ENCODE results near the gene DTWD1.

The DTWD1 gene

GRCh38 chr15:49637857-49638256 lies 17.0 kb downstream of the DTWD1 start:
- DNase-seq: no peak
- peaks cover 8% of the 10 kb centered on the region for H3K36me3 ChIP-seq (replicated peaks)
- no peaks in the 10 kb centered on the region for H3K27me3 ChIP-seq (replicated peaks)
- no peak overlapping the region for H3K27ac ChIP-seq
- in situ Hi-C loops (cut with HindIII; ENCODE audit: low pct_ligation_motif_present, low sequenced_read_pairs): no loop called here
- H3K4me3 ChIP-seq (ENCODE audit: low read depth, low read length): no peak overlapping the region
- TF ChIP-seq CTCF (IDR thresholded peaks at IDR 0.05; ENCODE audit: low read depth, low read length, missing control alignments): no peak

GRCh38 chr15:49644364-49644794 lies 23.5 kb downstream of the DTWD1 start:
- in situ Hi-C loops (cut with HindIII; ENCODE audit: low pct_ligation_motif_present, low sequenced_read_pairs): no loop called here
- no peak overlapping the region for H3K4me3 ChIP-seq (ENCODE audit: low read depth, low read length)
- H3K27me3 ChIP-seq (replicated peaks): no peaks in the 10 kb centered on the region
- DNase-seq: peak; percentile 11
- TF ChIP-seq CTCF (IDR thresholded peaks at IDR 0.05; ENCODE audit: low read depth, low read length, missing control alignments): no peak
- no peak overlapping the region for H3K27ac ChIP-seq
- H3K36me3 ChIP-seq (replicated peaks): peaks cover 2% of the 10 kb centered on the region

DNA sequence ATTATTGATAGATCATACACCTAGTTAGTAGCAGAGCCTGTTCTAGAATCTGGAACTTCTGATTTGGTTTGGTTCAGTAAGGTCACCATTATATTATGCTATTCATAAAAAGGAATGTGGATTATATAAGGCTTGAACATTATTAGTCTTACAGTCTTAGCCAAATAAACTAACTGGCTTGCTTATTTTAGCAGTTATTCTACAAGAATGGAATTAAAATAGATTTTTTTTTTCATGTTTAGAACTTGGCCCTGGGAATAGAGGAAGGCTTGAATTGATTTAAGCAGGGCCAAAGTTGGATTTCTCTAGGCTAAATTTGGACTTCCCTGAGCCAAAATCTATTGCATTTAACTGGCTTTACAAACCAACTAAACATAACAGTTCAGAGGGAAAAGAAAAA lies 24.4 kb downstream of the DTWD1 start:
- no peak for TF ChIP-seq CTCF (IDR thresholded peaks at IDR 0.05; ENCODE audit: low read depth, low read length, missing control alignments)
- H3K27me3 ChIP-seq (replicated peaks): no peaks in the 10 kb centered on the region
- H3K27ac ChIP-seq: no peak overlapping the region
- in situ Hi-C loops (cut with HindIII; ENCODE audit: low pct_ligation_motif_present, low sequenced_read_pairs): no loop called here
- peaks cover 2% of the 10 kb centered on the region for H3K36me3 ChIP-seq (replicated peaks)
- no peak for DNase-seq
- H3K4me3 ChIP-seq (ENCODE audit: low read depth, low read length): no peak overlapping the region

DNA sequence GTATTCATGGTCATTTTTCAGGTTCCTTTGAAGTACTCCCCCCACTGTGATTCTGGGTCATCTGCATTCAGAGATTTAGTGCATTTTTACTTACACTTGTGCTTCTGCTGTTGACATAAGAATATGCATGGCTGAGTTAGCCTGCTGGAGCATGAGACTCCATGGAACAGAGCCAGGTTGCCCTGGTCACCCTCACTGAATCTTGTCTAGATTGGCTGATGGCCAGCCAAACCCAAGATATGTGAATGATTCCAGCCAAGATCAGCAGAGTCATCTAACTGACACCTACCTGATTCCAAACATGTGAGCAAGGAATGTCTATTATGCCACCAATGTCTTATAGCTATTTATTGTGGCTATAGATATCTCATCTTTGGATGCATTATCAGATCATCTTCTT lies 25.1 kb downstream of the DTWD1 start:
- no peak for TF ChIP-seq CTCF (IDR thresholded peaks at IDR 0.05; ENCODE audit: low read depth, low read length, missing control alignments)
- Histone ChIP-seq H3K4me3 (ENCODE audit: low read depth, low read length) (no peak overlapping the region), H3K27ac (no peak overlapping the region), H3K36me3 (replicated peaks) (peaks cover 2% of the 10 kb centered on the region), H3K27me3 (replicated peaks) (no peaks in the 10 kb centered on the region)
- peak; percentile 90 for DNase-seq
- in situ Hi-C loops (cut with HindIII; ENCODE audit: low pct_ligation_motif_present, low sequenced_read_pairs): no loop called here

DNA sequence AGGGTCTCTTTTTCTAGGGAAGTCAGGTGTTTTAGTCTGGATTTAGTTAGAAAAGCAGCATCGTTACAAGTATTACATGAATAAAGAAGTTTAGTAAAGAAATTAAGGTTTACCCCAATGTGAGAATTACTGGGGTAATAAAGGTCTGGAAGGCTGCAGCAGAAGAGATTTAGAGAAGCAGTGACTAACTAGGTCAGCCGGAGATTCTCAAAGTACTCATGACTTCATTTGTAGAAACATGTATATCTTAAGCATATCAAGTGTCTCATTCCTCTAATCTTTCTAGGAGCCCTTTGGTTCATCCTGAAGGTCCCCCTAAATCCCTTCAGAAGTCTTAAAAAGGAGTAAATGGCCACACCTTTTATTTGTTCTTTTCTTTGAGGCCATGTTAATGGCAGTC lies 26.0 kb downstream of the DTWD1 start:
- TF ChIP-seq CTCF (IDR thresholded peaks at IDR 0.05; ENCODE audit: low read depth, low read length, missing control alignments): no peak
- Histone ChIP-seq H3K27ac (no peak overlapping the region), H3K36me3 (replicated peaks) (peaks cover 2% of the 10 kb centered on the region), H3K27me3 (replicated peaks) (no peaks in the 10 kb centered on the region), H3K4me3 (ENCODE audit: low read depth, low read length) (no peak overlapping the region)
- DNase-seq: no peak
- in situ Hi-C loops (cut with HindIII; ENCODE audit: low pct_ligation_motif_present, low sequenced_read_pairs): no loop called here

GRCh38 chr15:49649987-49650386 lies 29.1 kb downstream of the DTWD1 start:
- no peak overlapping the region for H3K27ac ChIP-seq
- no peak for TF ChIP-seq CTCF (IDR thresholded peaks at IDR 0.05; ENCODE audit: low read depth, low read length, missing control alignments)
- H3K4me3 ChIP-seq (ENCODE audit: low read depth, low read length): no peak overlapping the region
- H3K36me3 ChIP-seq (replicated peaks): no peaks in the 10 kb centered on the region
- no peaks in the 10 kb centered on the region for H3K27me3 ChIP-seq (replicated peaks)
- DNase-seq: no peak
- in situ Hi-C loops (cut with HindIII; ENCODE audit: low pct_ligation_motif_present, low sequenced_read_pairs): no loop called here

All from brain microvascular endothelial cell (primary cell).